ENCODE measurements around the gene CDKN2A.
"Not testable (repeated sequence)": the region's sequence is repeated elsewhere in the genome, so short reads cannot be mapped to it uniquely, and the experiment has no call there.

CDKN2A gene

DNA sequence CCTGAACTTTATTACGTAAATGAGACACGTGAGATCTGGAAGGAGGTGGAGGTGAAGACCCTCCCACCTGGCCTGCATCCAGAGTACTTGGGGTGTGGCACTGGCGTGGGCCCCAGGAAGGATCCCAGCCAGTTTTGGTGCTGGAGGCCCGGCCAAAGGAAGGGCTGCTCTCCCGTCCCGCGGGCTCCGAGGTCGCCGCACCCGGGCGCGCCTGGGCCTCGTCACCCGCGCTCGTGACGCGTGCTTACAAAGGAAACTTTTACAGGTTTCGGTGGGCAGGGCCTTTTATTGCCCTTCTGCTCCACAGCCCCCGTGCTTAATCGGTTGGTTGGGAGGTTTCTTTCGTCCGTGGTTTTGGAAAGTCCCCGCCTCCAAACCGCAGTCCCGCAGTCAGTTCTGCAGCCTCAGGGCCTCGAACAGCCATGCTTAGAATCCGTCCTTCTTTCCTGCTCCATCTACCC lies 29.2 kb downstream of the CDKN2A start:
- Histone ChIP-seq H3K79me2 (ENCODE audit: insufficient read depth, low read length) (no peaks in the 10 kb centered on the region), H3K27me3 (ENCODE audit: insufficient read depth, low read length, poor library complexity, severe bottlenecking) (no peaks in the 10 kb centered on the region), H2AFZ (ENCODE audit: low read length) (no peak overlapping the region), H3K9me2 (replicated peaks; ENCODE audit: low read depth, low read length) (no peaks in the 10 kb centered on the region), H3F3A (ENCODE audit: low read depth) (no peaks in the 10 kb centered on the region), H3K9ac (ENCODE audit: low read depth, low read length, poor library complexity, severe bottlenecking) (no peak overlapping the region), H3K9me3 (ENCODE audit: insufficient read depth, low read depth, low read length) (no peaks in the 10 kb centered on the region), H3K4me2 (ENCODE audit: low read depth, low read length, poor library complexity, severe bottlenecking) (no peak overlapping the region), H4K20me1 (ENCODE audit: insufficient read depth, low read length, poor library complexity, severe bottlenecking) (no peaks in the 10 kb centered on the region), H3K36me3 (ENCODE audit: insufficient read depth, low read length) (peaks cover 9% of the 10 kb centered on the region; the same call in 1 of the 2 replicates), H3K4me1 (ENCODE audit: insufficient read depth, low read length, poor library complexity, severe bottlenecking) (no peaks in the 10 kb centered on the region), H3K4me3 (ENCODE audit: low read length, poor library complexity, severe bottlenecking) (no peak overlapping the region)
- TF ChIP-seq EZH2phosphoT487 (IDR thresholded peaks at IDR 0.05; ENCODE audit: borderline replicate concordance) = no peak
- TF ChIP-seq, protein P1, sequence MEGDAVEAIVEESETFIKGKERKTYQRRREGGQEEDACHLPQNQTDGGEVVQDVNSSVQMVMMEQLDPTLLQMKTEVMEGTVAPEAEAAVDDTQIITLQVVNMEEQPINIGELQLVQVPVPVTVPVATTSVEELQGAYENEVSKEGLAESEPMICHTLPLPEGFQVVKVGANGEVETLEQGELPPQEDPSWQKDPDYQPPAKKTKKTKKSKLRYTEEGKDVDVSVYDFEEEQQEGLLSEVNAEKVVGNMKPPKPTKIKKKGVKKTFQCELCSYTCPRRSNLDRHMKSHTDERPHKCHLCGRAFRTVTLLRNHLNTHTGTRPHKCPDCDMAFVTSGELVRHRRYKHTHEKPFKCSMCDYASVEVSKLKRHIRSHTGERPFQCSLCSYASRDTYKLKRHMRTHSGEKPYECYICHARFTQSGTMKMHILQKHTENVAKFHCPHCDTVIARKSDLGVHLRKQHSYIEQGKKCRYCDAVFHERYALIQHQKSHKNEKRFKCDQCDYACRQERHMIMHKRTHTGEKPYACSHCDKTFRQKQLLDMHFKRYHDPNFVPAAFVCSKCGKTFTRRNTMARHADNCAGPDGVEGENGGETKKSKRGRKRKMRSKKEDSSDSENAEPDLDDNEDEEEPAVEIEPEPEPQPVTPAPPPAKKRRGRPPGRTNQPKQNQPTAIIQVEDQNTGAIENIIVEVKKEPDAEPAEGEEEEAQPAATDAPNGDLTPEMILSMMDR (conservative IDR thresholded peaks at IDR 0.05; ENCODE audit: low read length) = no peak

DNA sequence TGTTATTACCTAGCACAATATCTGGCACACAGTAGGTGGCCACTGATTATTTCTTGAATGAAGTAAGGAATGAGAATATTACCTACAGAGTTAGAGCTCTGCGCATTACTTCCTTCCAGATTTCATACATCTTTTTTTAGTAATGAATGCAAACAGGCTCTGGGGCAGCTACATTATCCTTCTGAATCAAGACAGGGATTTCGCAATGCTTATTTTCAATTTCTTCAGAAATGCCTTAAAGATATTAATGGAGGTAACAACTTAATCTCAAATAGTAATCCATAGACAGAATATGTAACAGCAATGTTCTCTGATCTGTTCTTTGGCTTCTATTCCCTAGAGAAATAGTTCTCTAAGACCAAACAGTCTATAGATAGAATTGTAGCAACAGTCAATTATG lies 32.6 kb downstream of the CDKN2A start:
- Histone ChIP-seq H3K27me3 (ENCODE audit: insufficient read depth, low read length, poor library complexity, severe bottlenecking) (no peaks in the 10 kb centered on the region), H4K20me1 (ENCODE audit: insufficient read depth, low read length, poor library complexity, severe bottlenecking) (no peaks in the 10 kb centered on the region), H3K36me3 (ENCODE audit: insufficient read depth, low read length) (no peaks in the 10 kb centered on the region), H2AFZ (ENCODE audit: low read length) (no peak overlapping the region), H3K9me2 (replicated peaks; ENCODE audit: low read depth, low read length) (no peaks in the 10 kb centered on the region), H3K79me2 (ENCODE audit: insufficient read depth, low read length) (no peaks in the 10 kb centered on the region), H3K4me1 (ENCODE audit: insufficient read depth, low read length, poor library complexity, severe bottlenecking) (no peaks in the 10 kb centered on the region), H3K9me3 (ENCODE audit: insufficient read depth, low read depth, low read length) (no peaks in the 10 kb centered on the region), H3K9ac (ENCODE audit: low read depth, low read length, poor library complexity, severe bottlenecking) (no peak overlapping the region), H3K4me3 (ENCODE audit: low read length, poor library complexity, severe bottlenecking) (no peak overlapping the region), H3K4me2 (ENCODE audit: low read depth, low read length, poor library complexity, severe bottlenecking) (no peak overlapping the region), H3F3A (ENCODE audit: low read depth) (no peaks in the 10 kb centered on the region)
- TF ChIP-seq EZH2phosphoT487 (IDR thresholded peaks at IDR 0.05; ENCODE audit: borderline replicate concordance) = no peak
- TF ChIP-seq, protein P1 (conservative IDR thresholded peaks at IDR 0.05; ENCODE audit: low read length) = no peak

DNA sequence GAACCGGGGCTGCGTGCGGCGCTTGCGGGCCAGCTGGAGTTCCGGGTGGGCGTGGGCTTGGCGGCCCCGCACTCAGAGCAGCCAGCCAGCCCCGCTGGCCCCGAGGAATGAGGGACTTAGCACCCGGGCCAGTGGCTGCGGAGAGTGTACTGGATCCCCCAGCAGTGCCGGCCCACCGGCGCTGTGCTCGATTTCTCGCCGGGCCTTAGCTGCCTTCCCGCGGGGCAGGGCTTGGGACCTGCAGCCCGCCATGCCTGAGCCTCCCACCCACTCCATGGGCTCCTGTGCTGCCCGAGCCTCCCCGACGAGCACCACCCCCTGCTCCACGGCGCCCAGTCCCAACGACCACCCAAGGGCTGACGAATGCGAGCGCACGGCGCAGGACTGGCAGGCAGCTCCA lies 34.9 kb downstream of the CDKN2A start:
- H3K9me3 ChIP-seq (ENCODE audit: insufficient read depth, low read depth, low read length); H3F3A ChIP-seq (ENCODE audit: low read depth); H2AFZ ChIP-seq (ENCODE audit: low read length); H3K36me3 ChIP-seq (ENCODE audit: insufficient read depth, low read length); H3K27me3 ChIP-seq (ENCODE audit: insufficient read depth, low read length, poor library complexity, severe bottlenecking); H3K9ac ChIP-seq (ENCODE audit: low read depth, low read length, poor library complexity, severe bottlenecking); H3K4me3 ChIP-seq (ENCODE audit: low read length, poor library complexity, severe bottlenecking); H3K9me2 ChIP-seq (replicated peaks; ENCODE audit: low read depth, low read length); H3K4me2 ChIP-seq (ENCODE audit: low read depth, low read length, poor library complexity, severe bottlenecking); H3K79me2 ChIP-seq (ENCODE audit: insufficient read depth, low read length); H4K20me1 ChIP-seq (ENCODE audit: insufficient read depth, low read length, poor library complexity, severe bottlenecking); H3K4me1 ChIP-seq (ENCODE audit: insufficient read depth, low read length, poor library complexity, severe bottlenecking): not testable (repeated sequence)

DNA sequence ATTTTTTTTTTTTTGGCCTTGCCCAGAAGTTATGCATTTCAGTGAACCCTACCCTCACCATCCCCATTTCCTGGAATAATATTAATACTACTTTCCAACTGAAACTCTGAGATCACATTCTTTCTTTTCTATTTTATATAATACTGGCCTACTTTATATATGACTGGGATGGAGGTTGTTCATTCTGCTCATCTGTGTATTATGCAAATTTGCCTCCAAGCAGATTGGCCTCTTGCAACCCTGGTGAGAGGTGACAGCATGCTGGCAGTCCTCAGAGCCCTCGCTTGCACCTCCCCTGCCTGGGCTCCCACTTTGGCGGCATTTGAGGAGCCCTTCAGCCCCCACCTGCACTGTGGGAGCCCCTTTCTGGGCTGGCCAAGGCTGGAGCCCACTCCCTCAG lies 35.4 kb downstream of the CDKN2A start:
- H3K9me2 ChIP-seq (replicated peaks; ENCODE audit: low read depth, low read length) = no peaks in the 10 kb centered on the region
- no peaks in the 10 kb centered on the region for H3K9me3 ChIP-seq (ENCODE audit: insufficient read depth, low read depth, low read length)
- no peak for TF ChIP-seq EZH2phosphoT487 (IDR thresholded peaks at IDR 0.05; ENCODE audit: borderline replicate concordance)
- H3K27me3 ChIP-seq (ENCODE audit: insufficient read depth, low read length, poor library complexity, severe bottlenecking) = no peaks in the 10 kb centered on the region
- H3K36me3 ChIP-seq (ENCODE audit: insufficient read depth, low read length) = no peaks in the 10 kb centered on the region
- H3K4me2 ChIP-seq (ENCODE audit: low read depth, low read length, poor library complexity, severe bottlenecking) = no peak overlapping the region
- no peak overlapping the region for H2AFZ ChIP-seq (ENCODE audit: low read length)
- H3K4me1 ChIP-seq (ENCODE audit: insufficient read depth, low read length, poor library complexity, severe bottlenecking) = no peaks in the 10 kb centered on the region
- H3K9ac ChIP-seq (ENCODE audit: low read depth, low read length, poor library complexity, severe bottlenecking) = no peak overlapping the region
- H3F3A ChIP-seq (ENCODE audit: low read depth) = no peaks in the 10 kb centered on the region
- no peaks in the 10 kb centered on the region for H4K20me1 ChIP-seq (ENCODE audit: insufficient read depth, low read length, poor library complexity, severe bottlenecking)
- H3K4me3 ChIP-seq (ENCODE audit: low read length, poor library complexity, severe bottlenecking) = no peak overlapping the region
- no peaks in the 10 kb centered on the region for H3K79me2 ChIP-seq (ENCODE audit: insufficient read depth, low read length)

Data from Loucy (cell line).